Smooth muscle cell (in vitro differentiated cells): ENCODE data around the gene ILDR2. TPM values are rescaled to one million over a fixed set of nuclear protein-coding genes. Genes with fewer than 3 reads are reported as not detected.

Experiments used
- DNase-seq: peaks from one replicate; lab custom pipeline; 2025; ENCODE audit not compliant: unreplicated experiment; lab: John Stamatoyannopoulos, UW
- H2AFZ ChIP-seq: fragments of 200-600 bp; sonication (generic); 2 replicates; pipeline ENCODE4 v1.6.0; 2016; ENCODE audit warnings: antibody characterized with exemption, low read depth, mild to moderate bottlenecking
- H3F3A ChIP-seq: fragments of 200-600 bp; sonication (generic); 2 replicates; pipeline ENCODE4 v1.6.0; 2017; ENCODE audit warnings: antibody characterized with exemption, low read depth
- H3K27ac ChIP-seq: fragments of 200-600 bp; sonication (generic); 2 replicates; pipeline ENCODE4 v1.5.1; 2016; ENCODE audit warnings: low read depth, mild to moderate bottlenecking
- H3K27me3 ChIP-seq: fragments of 200-600 bp; sonication (generic); 2 replicates; pipeline ENCODE4 v1.6.1; 2016; ENCODE audit warnings: low read depth, mild to moderate bottlenecking
- H3K36me3 ChIP-seq: fragments of 200-600 bp; sonication (generic); 2 replicates; pipeline ENCODE4 v1.5.1; 2016; ENCODE audit warnings: low read depth
- H3K4me1 ChIP-seq: fragments of 200-600 bp; sonication (generic); 2 replicates; pipeline ENCODE4 v1.5.1; 2016; ENCODE audit warnings: low read depth
- H3K4me2 ChIP-seq: fragments of 200-600 bp; sonication (generic); 2 replicates; pipeline ENCODE4 v1.6.0; 2016; ENCODE audit warnings: mild to moderate bottlenecking
- H3K4me3 ChIP-seq: fragments of 200-600 bp; sonication (generic); 2 replicates; pipeline ENCODE4 v1.5.1; 2016; ENCODE audit warnings: mild to moderate bottlenecking
- H3K79me2 ChIP-seq: fragments of 200-600 bp; sonication (generic); 2 replicates; pipeline ENCODE4 v1.6.0; 2016; ENCODE audit warnings: low read depth, mild to moderate bottlenecking
- H3K9ac ChIP-seq: fragments of 200-600 bp; sonication (generic); 2 replicates; pipeline ENCODE4 v1.6.0; 2016; ENCODE audit warnings: low read depth
- H3K9me3 ChIP-seq: fragments of 200-600 bp; sonication (generic); replicated peaks from 2 replicates; pipeline ENCODE4 v1.5.1; 2016; ENCODE audit warnings: low read depth
- H4K20me1 ChIP-seq: fragments of 200-600 bp; sonication (generic); 2 replicates; pipeline ENCODE4 v1.6.0; 2016; ENCODE audit warnings: low read depth
- CTCF ChIP-seq: fragments of 200-600 bp; sonication (generic); IDR thresholded peaks from 2 replicates; pipeline ENCODE4 v1.5.1; 2017; ENCODE audit warnings: borderline replicate concordance, mild to moderate bottlenecking, antibody characterized with exemption; ENCODE audit not compliant: insufficient read depth, poor library complexity, severe bottlenecking
- WGBS: methylation state at CpG from one replicate; pipeline ENCODE4 v1.1.7; 2016; ENCODE audit warnings: low lambda C conversion rate; 5-methylcytosine and 5-hydroxymethylcytosine counted together
- polyA plus RNA-seq: library from polyadenylated mRNA; unstranded; fragments of >200 nt; fragmentation: Nextera tagmentation; extraction: Ambion mirVana; gene quantifications from 2 replicates; pipeline ENCODE4 v1.2.1, GENCODE V29; 2016
- total RNA-seq: library from RNA; depleted of rRNA; stranded (reverse); fragments of >200 nt; gene quantifications from 2 replicates; pipeline ENCODE4 v1.2.3, GENCODE V29; 2014

Gene ILDR2
- total and polyA plus RNA-seq, 2 experiments from 2014 or later = 0.04 TPM; not detected in 1

- Histone ChIP-seq H3K27ac (no peak overlapping the region), H3K4me3 (no peak overlapping the region), H3K9ac (no peak overlapping the region), H3K79me2 (no peaks in the 10 kb centered on the region), H4K20me1 (no peaks in the 10 kb centered on the region), H3K4me1 (no peaks in the 10 kb centered on the region), H3K27me3 (no peaks in the 10 kb centered on the region), H3K9me3 (no peaks in the 10 kb centered on the region), H3F3A (no peaks in the 10 kb centered on the region), H3K36me3 (no peaks in the 10 kb centered on the region), H3K4me2 (no peak overlapping the region), H2AFZ (no peak overlapping the region)
- no peak for DNase-seq
- 84% methylated on average over 1 of the region's 1 CpG for WGBS
- TF ChIP-seq CTCF = no peak
Measured at GRCh38 chr1:166999075-166999474, 23.7 kb upstream of the ILDR2 start.

- H3K27me3 ChIP-seq = peaks cover 30% of the 10 kb centered on the region
- H3K9ac ChIP-seq = no peak within 1 kb of the TSS
- H3K4me1 ChIP-seq = no peaks in the 10 kb centered on the region
- H3K27ac ChIP-seq = no peak within 1 kb of the TSS
- H3K9me3 ChIP-seq = no peaks in the 10 kb centered on the region
- TF ChIP-seq CTCF = no peak
- no peak for DNase-seq
- H4K20me1 ChIP-seq = no peaks in the 10 kb centered on the region
- no peak within 1 kb of the TSS for H2AFZ ChIP-seq
- no peak within 1 kb of the TSS for H3K4me2 ChIP-seq
- WGBS = 96% methylated on average over 45 of the region's 45 CpGs
- H3K36me3 ChIP-seq = no peaks in the 10 kb centered on the region
- no peaks in the 10 kb centered on the region for H3F3A ChIP-seq
- H3K79me2 ChIP-seq = no peaks in the 10 kb centered on the region
- no peak within 1 kb of the TSS for H3K4me3 ChIP-seq
Measured at GRCh38 chr1:166988974-166989515, 13.7 kb upstream of the ILDR2 start, which contains the start of gene MAEL. Gene MAEL, plus strand, starts transcription at chr1:166989280. Its CDS starts 73 bp downstream, at chr1:166989353.

GRCh38 chr1:166981589-166981988 lies 6.2 kb upstream of the ILDR2 start:
- no peaks in the 10 kb centered on the region for H3K9me3 ChIP-seq
- 100% methylated on average over 1 of the region's 1 CpG for WGBS
- H2AFZ ChIP-seq = no peak overlapping the region
- no peaks in the 10 kb centered on the region for H3K4me1 ChIP-seq
- no peak overlapping the region for H3K9ac ChIP-seq
- no peak overlapping the region for H3K27ac ChIP-seq
- H3K4me2 ChIP-seq = no peak overlapping the region
- no peak for TF ChIP-seq CTCF
- H3K79me2 ChIP-seq = no peaks in the 10 kb centered on the region
- DNase-seq = no peak
- H3K4me3 ChIP-seq = no peak overlapping the region
- H3F3A ChIP-seq = no peaks in the 10 kb centered on the region
- no peaks in the 10 kb centered on the region for H3K36me3 ChIP-seq
- peaks cover 73% of the 10 kb centered on the region for H3K27me3 ChIP-seq
- H4K20me1 ChIP-seq = no peaks in the 10 kb centered on the region

GRCh38 chr1:166980818-166981217 lies 5.5 kb upstream of the ILDR2 start:
- peaks cover 4% of the 10 kb centered on the region for H3K4me1 ChIP-seq
- WGBS = 83% methylated on average over 3 of the region's 3 CpGs
- no peaks in the 10 kb centered on the region for H3K36me3 ChIP-seq
- no peaks in the 10 kb centered on the region for H4K20me1 ChIP-seq
- peaks cover 73% of the 10 kb centered on the region for H3K27me3 ChIP-seq
- no peak overlapping the region for H3K27ac ChIP-seq
- no peak overlapping the region for H3K9ac ChIP-seq
- H3F3A ChIP-seq = no peaks in the 10 kb centered on the region
- no peak overlapping the region for H2AFZ ChIP-seq
- no peak for DNase-seq
- no peak overlapping the region for H3K4me2 ChIP-seq
- no peak overlapping the region for H3K4me3 ChIP-seq
- TF ChIP-seq CTCF = no peak
- H3K9me3 ChIP-seq = no peaks in the 10 kb centered on the region
- no peaks in the 10 kb centered on the region for H3K79me2 ChIP-seq
